HepG2 (cell line): Measurements from ENCODE around the gene ESM1.

Experiments
- EZH2 ChIP-seq: conservative IDR thresholded peaks from 2 replicates; pipeline ENCODE4 v1.6.1; 2012; ENCODE audit warnings: mild to moderate bottlenecking, low read depth, low read length, moderate library complexity
- PAXIP1 ChIP-seq: sonication (generic); formaldehyde crosslinking; conservative IDR thresholded peaks from 2 replicates; pipeline ENCODE4 v1.4.0; 2020; ENCODE audit warnings: mild to moderate bottlenecking, missing genetic modification reagents, moderate library complexity
- SP1 ChIP-seq, 2 experiments: fragments of 450-650 bp in 1 of 2; sonication (generic) in 1 of 2; formaldehyde crosslinking in 1 of 2; IDR thresholded peaks; 2 replicates each; pipeline versions ENCODE4 v1.4.0 to v1.6.1; 2016 to 2020; ENCODE audit warnings: missing genetic modification reagents in 1 of 2
- TF ChIP-seq, protein P1 (sequence below): sonication (generic); formaldehyde crosslinking; IDR thresholded peaks from 2 replicates; pipeline ENCODE4 v1.5.0; 2020; ENCODE audit warnings: mild to moderate bottlenecking, missing genetic modification reagents, moderate library complexity
- TF ChIP-seq, protein P2 (sequence below): sonication (generic); formaldehyde crosslinking; IDR thresholded peaks from 2 replicates; pipeline ENCODE4 v1.5.0; 2020; ENCODE audit warnings: missing genetic modification reagents, mild to moderate bottlenecking, borderline replicate concordance

- TF ChIP-seq PAXIP1 (CRISPR knock-in tag) (no peak), EZH2 (no peak), SP1 (IDR thresholded peaks at IDR 0.05) (no peak), SP1 (CRISPR knock-in tag; IDR thresholded peaks at IDR 0.05) (no peak)
- TF ChIP-seq, protein P1, sequence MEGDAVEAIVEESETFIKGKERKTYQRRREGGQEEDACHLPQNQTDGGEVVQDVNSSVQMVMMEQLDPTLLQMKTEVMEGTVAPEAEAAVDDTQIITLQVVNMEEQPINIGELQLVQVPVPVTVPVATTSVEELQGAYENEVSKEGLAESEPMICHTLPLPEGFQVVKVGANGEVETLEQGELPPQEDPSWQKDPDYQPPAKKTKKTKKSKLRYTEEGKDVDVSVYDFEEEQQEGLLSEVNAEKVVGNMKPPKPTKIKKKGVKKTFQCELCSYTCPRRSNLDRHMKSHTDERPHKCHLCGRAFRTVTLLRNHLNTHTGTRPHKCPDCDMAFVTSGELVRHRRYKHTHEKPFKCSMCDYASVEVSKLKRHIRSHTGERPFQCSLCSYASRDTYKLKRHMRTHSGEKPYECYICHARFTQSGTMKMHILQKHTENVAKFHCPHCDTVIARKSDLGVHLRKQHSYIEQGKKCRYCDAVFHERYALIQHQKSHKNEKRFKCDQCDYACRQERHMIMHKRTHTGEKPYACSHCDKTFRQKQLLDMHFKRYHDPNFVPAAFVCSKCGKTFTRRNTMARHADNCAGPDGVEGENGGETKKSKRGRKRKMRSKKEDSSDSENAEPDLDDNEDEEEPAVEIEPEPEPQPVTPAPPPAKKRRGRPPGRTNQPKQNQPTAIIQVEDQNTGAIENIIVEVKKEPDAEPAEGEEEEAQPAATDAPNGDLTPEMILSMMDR (CRISPR knock-in tag) = no peak
- TF ChIP-seq, protein P2, sequence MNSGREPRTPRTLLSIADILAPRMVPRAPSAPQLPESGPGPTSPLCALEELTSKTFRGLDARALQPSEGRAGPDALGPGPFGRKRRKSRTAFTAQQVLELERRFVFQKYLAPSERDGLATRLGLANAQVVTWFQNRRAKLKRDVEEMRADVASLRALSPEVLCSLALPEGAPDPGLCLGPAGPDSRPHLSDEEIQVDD (CRISPR knock-in tag) = no peak
Observed at GRCh38 chr5:54930736-54931135, 54.7 kb downstream of the ESM1 start.
